Measurements from ENCODE around the gene PKHD1. TPM values are rescaled to one million over a fixed set of nuclear protein-coding genes. Genes with fewer than 3 reads are reported as not detected.

The PKHD1 gene
- total RNA-seq, 1 donor: not detected

DNA sequence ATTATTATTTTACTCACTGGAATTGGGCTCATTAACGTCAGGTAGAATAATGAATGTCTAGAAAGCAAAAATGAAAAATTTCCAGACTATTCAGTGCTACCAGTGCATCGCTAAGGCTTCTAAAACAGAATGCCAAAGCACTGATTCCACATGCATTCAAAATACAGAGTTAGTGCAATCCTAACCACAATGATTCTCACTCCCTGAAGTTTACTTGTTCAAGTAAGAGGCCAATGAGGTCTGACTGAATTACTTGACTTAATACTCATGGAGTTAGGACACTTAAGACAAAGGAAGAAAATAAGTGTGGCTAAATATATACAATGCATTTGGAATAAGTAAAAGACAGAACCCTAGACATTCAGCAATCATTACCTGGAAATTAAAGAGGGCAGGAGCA lies 220.5 kb downstream of the PKHD1 start:
- H3K4me3 ChIP-seq (ENCODE audit: low read depth, low read length): no peak overlapping the region
- DNase-seq (ENCODE audit: low read depth): no peak
- TF ChIP-seq, protein P1, sequence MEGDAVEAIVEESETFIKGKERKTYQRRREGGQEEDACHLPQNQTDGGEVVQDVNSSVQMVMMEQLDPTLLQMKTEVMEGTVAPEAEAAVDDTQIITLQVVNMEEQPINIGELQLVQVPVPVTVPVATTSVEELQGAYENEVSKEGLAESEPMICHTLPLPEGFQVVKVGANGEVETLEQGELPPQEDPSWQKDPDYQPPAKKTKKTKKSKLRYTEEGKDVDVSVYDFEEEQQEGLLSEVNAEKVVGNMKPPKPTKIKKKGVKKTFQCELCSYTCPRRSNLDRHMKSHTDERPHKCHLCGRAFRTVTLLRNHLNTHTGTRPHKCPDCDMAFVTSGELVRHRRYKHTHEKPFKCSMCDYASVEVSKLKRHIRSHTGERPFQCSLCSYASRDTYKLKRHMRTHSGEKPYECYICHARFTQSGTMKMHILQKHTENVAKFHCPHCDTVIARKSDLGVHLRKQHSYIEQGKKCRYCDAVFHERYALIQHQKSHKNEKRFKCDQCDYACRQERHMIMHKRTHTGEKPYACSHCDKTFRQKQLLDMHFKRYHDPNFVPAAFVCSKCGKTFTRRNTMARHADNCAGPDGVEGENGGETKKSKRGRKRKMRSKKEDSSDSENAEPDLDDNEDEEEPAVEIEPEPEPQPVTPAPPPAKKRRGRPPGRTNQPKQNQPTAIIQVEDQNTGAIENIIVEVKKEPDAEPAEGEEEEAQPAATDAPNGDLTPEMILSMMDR (IDR thresholded peaks at IDR 0.05; ENCODE audit: insufficient read depth, low read length): no peak

GRCh38 chr6:51865996-51866395 lies 221.4 kb downstream of the PKHD1 start:
- no peak for DNase-seq (ENCODE audit: low read depth)
- TF ChIP-seq, protein P1 (IDR thresholded peaks at IDR 0.05; ENCODE audit: insufficient read depth, low read length): no peak
- H3K4me3 ChIP-seq (ENCODE audit: low read depth, low read length): no peak overlapping the region

- TF ChIP-seq, protein P1 (IDR thresholded peaks at IDR 0.05; ENCODE audit: insufficient read depth, low read length): no peak
- H3K4me3 ChIP-seq (ENCODE audit: low read depth, low read length): no peak overlapping the region
- DNase-seq (ENCODE audit: low read depth): no peak
These were observed 222.2 kb downstream of the PKHD1 start for GRCh38 chr6:51865176-51865575.

- TF ChIP-seq, protein P1 (IDR thresholded peaks at IDR 0.05; ENCODE audit: insufficient read depth, low read length): no peak
- no peak for DNase-seq (ENCODE audit: low read depth)
- H3K4me3 ChIP-seq (ENCODE audit: low read depth, low read length): no peak overlapping the region
These were observed 230.3 kb downstream of the PKHD1 start for GRCh38 chr6:51857134-51857533.

GRCh38 chr6:51856508-51856907 lies 230.9 kb downstream of the PKHD1 start:
- H3K4me3 ChIP-seq (ENCODE audit: low read depth, low read length): no peak overlapping the region
- no peak for DNase-seq (ENCODE audit: low read depth)
- TF ChIP-seq, protein P1 (IDR thresholded peaks at IDR 0.05; ENCODE audit: insufficient read depth, low read length): no peak

GRCh38 chr6:51855310-51856082 lies 231.9 kb downstream of the PKHD1 start:
- H3K4me3 ChIP-seq (ENCODE audit: low read depth, low read length): no peak overlapping the region
- TF ChIP-seq, protein P1 (IDR thresholded peaks at IDR 0.05; ENCODE audit: insufficient read depth, low read length): peak; percentile 55
- peak; percentile 59 for DNase-seq (ENCODE audit: low read depth)

- no peak for DNase-seq (ENCODE audit: low read depth)
- TF ChIP-seq, protein P1 (IDR thresholded peaks at IDR 0.05; ENCODE audit: insufficient read depth, low read length): no peak
- no peak overlapping the region for H3K4me3 ChIP-seq (ENCODE audit: low read depth, low read length)
These were observed 232.5 kb downstream of the PKHD1 start for GRCh38 chr6:51854876-51855275.

Data from fibroblast of the aortic adventitia (primary cell).